Measurements from ENCODE around the gene PTPRK.
A peak's percentile ranks its signal among the peaks of the same experiment; 100 is the strongest.

Gene PTPRK

GRCh38 chr6:128127650-128128049, 392.7 kb downstream of the PTPRK start:
- no peak for DNase-seq

- DNase-seq, result peak; percentile 46
Observed at GRCh38 chr6:128124713-128125112, 395.7 kb downstream of the PTPRK start.

- peak; percentile 86 for DNase-seq
Observed at GRCh38 chr6:128121610-128122009, 398.8 kb downstream of the PTPRK start.

- no peak for DNase-seq
Observed at GRCh38 chr6:128121190-128121589, 399.2 kb downstream of the PTPRK start.

GRCh38 chr6:128118401-128118800, 402.0 kb downstream of the PTPRK start:
- DNase-seq, result no peak

- DNase-seq, result no peak
Observed at GRCh38 chr6:128117916-128118315, 402.5 kb downstream of the PTPRK start.

GRCh38 chr6:128114164-128114563, 406.2 kb downstream of the PTPRK start:
- peak; percentile 51 for DNase-seq

GRCh38 chr6:128112494-128112893, 407.9 kb downstream of the PTPRK start:
- peak; percentile 89 for DNase-seq

- DNase-seq, result no peak
Observed at GRCh38 chr6:128111096-128111495, 409.3 kb downstream of the PTPRK start.

- DNase-seq, result peak; percentile 62
Observed at GRCh38 chr6:128107682-128108081, 412.7 kb downstream of the PTPRK start.

- DNase-seq, result peak; percentile 75
Observed at GRCh38 chr6:128099571-128100197, 420.7 kb downstream of the PTPRK start.

- DNase-seq, result peak; percentile 84
Observed at GRCh38 chr6:128098000-128098581, 422.3 kb downstream of the PTPRK start.

- peak; percentile 89 for DNase-seq
Observed at GRCh38 chr6:128097009-128097408, 423.4 kb downstream of the PTPRK start.

GRCh38 chr6:128095362-128095761, 425.0 kb downstream of the PTPRK start:
- DNase-seq, result peak; percentile 39

- no peak for DNase-seq
Observed at GRCh38 chr6:128079021-128079420, 441.4 kb downstream of the PTPRK start.

GRCh38 chr6:128078276-128078675, 442.1 kb downstream of the PTPRK start:
- no peak for DNase-seq

GRCh38 chr6:128076843-128077242, 443.6 kb downstream of the PTPRK start:
- no peak for DNase-seq

- no peak for DNase-seq
Observed at GRCh38 chr6:128074567-128074966, 445.8 kb downstream of the PTPRK start.

- no peak for DNase-seq
Observed at GRCh38 chr6:128073389-128073788, 447.0 kb downstream of the PTPRK start.

- no peak for DNase-seq
Observed at GRCh38 chr6:128071212-128071611, 449.2 kb downstream of the PTPRK start.

GRCh38 chr6:128070406-128070805, 450.0 kb downstream of the PTPRK start:
- DNase-seq, result no peak

GRCh38 chr6:128069188-128069587, 451.2 kb downstream of the PTPRK start:
- peak; percentile 50 for DNase-seq

- DNase-seq, result peak; percentile 86
Observed at GRCh38 chr6:128068119-128068479, 452.3 kb downstream of the PTPRK start.

- peak; percentile 71 for DNase-seq
Observed at GRCh38 chr6:128067446-128068118, 452.8 kb downstream of the PTPRK start.
